ENCODE measurements around the gene SERPINE1.

SERPINE1 gene

GRCh38 chr7:101153969-101154692, 27.2 kb downstream of the SERPINE1 start, which contains the start of gene AP1S1:
AP1S1 (plus strand) TSS chr7:101154476; CDS start chr7:101154515, 39 bp downstream.
- no peaks in the 10 kb centered on the region for H3K9me2 ChIP-seq (replicated peaks; ENCODE audit: control insufficient read depth, low read length)
- no peaks in the 10 kb centered on the region for H3K9me3 ChIP-seq (ENCODE audit: control insufficient read depth, insufficient read depth, low read length)
- no peaks in the 10 kb centered on the region for H4K20me1 ChIP-seq (ENCODE audit: control insufficient read depth, insufficient read depth, low read depth, low read length)
- peak within 1 kb of the TSS; percentile 83 for H3K4me3 ChIP-seq (ENCODE audit: low read length)
- peaks cover 20% of the 10 kb centered on the region for H3K4me1 ChIP-seq (ENCODE audit: control insufficient read depth, low read length)
- H3F3A ChIP-seq (ENCODE audit: control insufficient read depth, insufficient read depth) = peaks cover 20% of the 10 kb centered on the region
- H3K27ac ChIP-seq (ENCODE audit: low read depth, low read length) = peak within 1 kb of the TSS; percentile 51
- H3K79me2 ChIP-seq (ENCODE audit: control insufficient read depth, low read length) = peaks cover 20% of the 10 kb centered on the region
- TF ChIP-seq EZH2phosphoT487 (IDR thresholded peaks at IDR 0.05; ENCODE audit: borderline replicate concordance, low read length) (no peak), CTCF (IDR thresholded peaks at IDR 0.05; ENCODE audit: low read depth, low read length, poor library complexity, severe bottlenecking) (no peak)
- H3K27me3 ChIP-seq (ENCODE audit: control insufficient read depth, low read length) = peaks cover 18% of the 10 kb centered on the region
- peak within 1 kb of the TSS; percentile 96 for H3K4me2 ChIP-seq (ENCODE audit: low read length)
- peaks cover 30% of the 10 kb centered on the region for H3K36me3 ChIP-seq (ENCODE audit: control insufficient read depth, low read length)

GRCh38 chr7:101154693-101155102, 27.8 kb downstream of the SERPINE1 start:
- H4K20me1 ChIP-seq (ENCODE audit: control insufficient read depth, insufficient read depth, low read depth, low read length) = no peaks in the 10 kb centered on the region
- peaks cover 20% of the 10 kb centered on the region for H3K4me1 ChIP-seq (ENCODE audit: control insufficient read depth, low read length)
- peaks cover 20% of the 10 kb centered on the region for H3F3A ChIP-seq (ENCODE audit: control insufficient read depth, insufficient read depth)
- H3K27me3 ChIP-seq (ENCODE audit: control insufficient read depth, low read length) = peaks cover 12% of the 10 kb centered on the region
- peak overlapping the region; percentile 51 for H3K27ac ChIP-seq (ENCODE audit: low read depth, low read length)
- peak overlapping the region; percentile 96 for H3K4me2 ChIP-seq (ENCODE audit: low read length)
- no peaks in the 10 kb centered on the region for H3K9me3 ChIP-seq (ENCODE audit: control insufficient read depth, insufficient read depth, low read length)
- peak overlapping the region; percentile 83 for H3K4me3 ChIP-seq (ENCODE audit: low read length)
- H3K79me2 ChIP-seq (ENCODE audit: control insufficient read depth, low read length) = peaks cover 20% of the 10 kb centered on the region
- peaks cover 32% of the 10 kb centered on the region for H3K36me3 ChIP-seq (ENCODE audit: control insufficient read depth, low read length)
- no peaks in the 10 kb centered on the region for H3K9me2 ChIP-seq (replicated peaks; ENCODE audit: control insufficient read depth, low read length)
- TF ChIP-seq EZH2phosphoT487 (IDR thresholded peaks at IDR 0.05; ENCODE audit: borderline replicate concordance, low read length) = no peak
- peak; percentile 11 for TF ChIP-seq CTCF (IDR thresholded peaks at IDR 0.05; ENCODE audit: low read depth, low read length, poor library complexity, severe bottlenecking)

- peak overlapping the region; percentile 51 for H3K27ac ChIP-seq (ENCODE audit: low read depth, low read length)
- H3K36me3 ChIP-seq (ENCODE audit: control insufficient read depth, low read length) = peaks cover 37% of the 10 kb centered on the region
- TF ChIP-seq EZH2phosphoT487 (IDR thresholded peaks at IDR 0.05; ENCODE audit: borderline replicate concordance, low read length) = no peak
- no peak for TF ChIP-seq CTCF (IDR thresholded peaks at IDR 0.05; ENCODE audit: low read depth, low read length, poor library complexity, severe bottlenecking)
- no peaks in the 10 kb centered on the region for H3K9me2 ChIP-seq (replicated peaks; ENCODE audit: control insufficient read depth, low read length)
- no peaks in the 10 kb centered on the region for H3K9me3 ChIP-seq (ENCODE audit: control insufficient read depth, insufficient read depth, low read length)
- H3F3A ChIP-seq (ENCODE audit: control insufficient read depth, insufficient read depth) = peaks cover 20% of the 10 kb centered on the region
- H3K4me3 ChIP-seq (ENCODE audit: low read length) = peak overlapping the region; percentile 83
- peaks cover 20% of the 10 kb centered on the region for H3K79me2 ChIP-seq (ENCODE audit: control insufficient read depth, low read length)
- H3K27me3 ChIP-seq (ENCODE audit: control insufficient read depth, low read length) = peaks cover 12% of the 10 kb centered on the region
- peaks cover 20% of the 10 kb centered on the region for H3K4me1 ChIP-seq (ENCODE audit: control insufficient read depth, low read length)
- H4K20me1 ChIP-seq (ENCODE audit: control insufficient read depth, insufficient read depth, low read depth, low read length) = no peaks in the 10 kb centered on the region
- H3K4me2 ChIP-seq (ENCODE audit: low read length) = peak overlapping the region; percentile 96
Measured at GRCh38 chr7:101155303-101155702, 28.4 kb downstream of the SERPINE1 start.

All from DOHH2 (cell line).